HepG2 (cell line): ENCODE results near the gene PDZD7. TPM values are rescaled to one million over a fixed set of nuclear protein-coding genes. Genes with fewer than 3 reads are reported as not detected.

ENCODE experiments used
- FOXJ3 ChIP-seq: sonication (generic); formaldehyde crosslinking; IDR thresholded peaks from 2 replicates; pipeline ENCODE4 v1.4.0; 2020; ENCODE audit warnings: missing genetic modification reagents, mild to moderate bottlenecking, borderline replicate concordance
- ISX ChIP-seq: sonication (generic); formaldehyde crosslinking; conservative IDR thresholded peaks from 2 replicates; pipeline ENCODE4 v1.5.0; 2020; ENCODE audit warnings: missing genetic modification reagents
- KDM3A ChIP-seq: IDR thresholded peaks from 2 replicates; pipeline ENCODE4 v1.6.1; 2018; ENCODE audit warnings: low read depth, missing compliant biosample characterization
- KLF6 ChIP-seq: IDR thresholded peaks from 2 replicates; pipeline ENCODE4 v1.8.0; 2016; ENCODE audit warnings: missing biosample characterization, missing genetic modification reagents
- MED13 ChIP-seq: sonication (generic); formaldehyde crosslinking; IDR thresholded peaks from 2 replicates; pipeline ENCODE4 v1.5.0; 2020; ENCODE audit warnings: missing genetic modification reagents
- MED8 ChIP-seq: sonication (generic); formaldehyde crosslinking; IDR thresholded peaks from 2 replicates; pipeline ENCODE4 v1.8.1; 2023; ENCODE audit warnings: mild to moderate bottlenecking, missing genetic modification reagents; ENCODE audit not compliant: insufficient replicate concordance
- PHF5A ChIP-seq: IDR thresholded peaks from one replicate; pipeline ENCODE4 v1.6.1; 2018; ENCODE audit warnings: low read depth, missing genetic modification reagents; ENCODE audit not compliant: unreplicated experiment
- SMARCC2 ChIP-seq: fragments of 450-650 bp; IDR thresholded peaks from 2 replicates; pipeline ENCODE4 v1.6.1; 2017; ENCODE audit warnings: antibody characterized with exemption, mild to moderate bottlenecking
- SP140L ChIP-seq: sonication (generic); formaldehyde crosslinking; IDR thresholded peaks from 2 replicates; pipeline ENCODE4 v1.4.0; 2020; ENCODE audit warnings: missing genetic modification reagents, borderline replicate concordance
- ZNF10 ChIP-seq: sonication (generic); formaldehyde crosslinking; IDR thresholded peaks from 2 replicates; pipeline ENCODE4 v1.4.0; 2020; ENCODE audit warnings: mild to moderate bottlenecking, low read depth, missing genetic modification reagents, borderline replicate concordance
- ZNF138 ChIP-seq: sonication (generic); formaldehyde crosslinking; IDR thresholded peaks from 2 replicates; pipeline ENCODE4 v1.5.0; 2020; ENCODE audit warnings: mild to moderate bottlenecking, low read depth, missing genetic modification reagents
- ZNF234 ChIP-seq: sonication (generic); formaldehyde crosslinking; conservative IDR thresholded peaks from 2 replicates; pipeline ENCODE4 v1.5.1; 2020; ENCODE audit warnings: mild to moderate bottlenecking, missing genetic modification reagents
- ZNF3 ChIP-seq: IDR thresholded peaks from 2 replicates; pipeline ENCODE4 v1.7.0; 2017; ENCODE audit warnings: inconsistent platforms
- ZNF746 ChIP-seq: sonication (generic); formaldehyde crosslinking; IDR thresholded peaks from 2 replicates; pipeline ENCODE4 v1.8.0; 2022; ENCODE audit warnings: mild to moderate bottlenecking, missing genetic modification reagents
- ZNF766 ChIP-seq: sonication (generic); formaldehyde crosslinking; IDR thresholded peaks from 2 replicates; pipeline ENCODE4 v1.5.0; 2020; ENCODE audit warnings: missing genetic modification reagents, borderline replicate concordance
- ZNF776 ChIP-seq: sonication (generic); formaldehyde crosslinking; IDR thresholded peaks from 2 replicates; pipeline ENCODE4 v1.4.0; 2020; ENCODE audit warnings: mild to moderate bottlenecking, missing genetic modification reagents
- polyA plus RNA-seq, 8 experiments: library from polyadenylated mRNA; depleted of rRNA in 3 of 8; stranded (reverse) in 7 of 8; unstranded in 1 of 8; fragments of >200 nt; fragmentation: Illumina TruSeq in 4 of 8; extraction: Trizol in 4 of 8; gene quantifications; 2 replicates each; pipeline versions ENCODE4 v1.2.1 to v1.2.3, GENCODE V29; 2011 to 2016; ENCODE audit warnings: low read depth in 4 of 8, missing spikeins in 1 of 8, mixed read lengths in 1 of 8; ENCODE audit not compliant: insufficient read depth in 1 of 8
- total RNA-seq, 5 experiments: library from RNA; depleted of rRNA; stranded (reverse); fragments of >200 nt; fragmentation: Illumina TruSeq; extraction: Trizol; gene quantifications; 2 replicates each; pipeline ENCODE4 v1.2.3, GENCODE V29; 2016; ENCODE audit warnings: low read depth in 1 of 5
- TF ChIP-seq, protein P1 (sequence below): sonication (generic); formaldehyde crosslinking; conservative IDR thresholded peaks from 2 replicates; pipeline ENCODE4 v1.8.0; 2022; ENCODE audit warnings: low read depth, missing genetic modification reagents
- TF ChIP-seq, protein P2 (sequence below): sonication (generic); formaldehyde crosslinking; IDR thresholded peaks from 2 replicates; pipeline ENCODE4 v1.4.0; 2020; ENCODE audit warnings: missing genetic modification reagents, borderline replicate concordance
- TF ChIP-seq, protein P3 (sequence below): sonication (generic); formaldehyde crosslinking; IDR thresholded peaks from 2 replicates; pipeline ENCODE4 v1.4.0; 2020; ENCODE audit warnings: missing genetic modification reagents; ENCODE audit errors: not compliant biosample characterization
- TF ChIP-seq, protein P4 (sequence below): sonication (generic); formaldehyde crosslinking; IDR thresholded peaks from 2 replicates; pipeline ENCODE4 v1.4.0; 2020; ENCODE audit warnings: mild to moderate bottlenecking, missing genetic modification reagents
- TF ChIP-seq, protein P5 (sequence below): sonication (generic); formaldehyde crosslinking; IDR thresholded peaks from 2 replicates; pipeline ENCODE4 v1.8.1; 2023; ENCODE audit warnings: mild to moderate bottlenecking, moderate library complexity, missing genetic modification reagents

Gene PDZD7
- total and polyA plus RNA-seq, 2 of the 13 experiments (the other 11 are each of a cell fraction or from before 2014, with no cell fraction given) = 0.58 to 0.73 TPM

DNA sequence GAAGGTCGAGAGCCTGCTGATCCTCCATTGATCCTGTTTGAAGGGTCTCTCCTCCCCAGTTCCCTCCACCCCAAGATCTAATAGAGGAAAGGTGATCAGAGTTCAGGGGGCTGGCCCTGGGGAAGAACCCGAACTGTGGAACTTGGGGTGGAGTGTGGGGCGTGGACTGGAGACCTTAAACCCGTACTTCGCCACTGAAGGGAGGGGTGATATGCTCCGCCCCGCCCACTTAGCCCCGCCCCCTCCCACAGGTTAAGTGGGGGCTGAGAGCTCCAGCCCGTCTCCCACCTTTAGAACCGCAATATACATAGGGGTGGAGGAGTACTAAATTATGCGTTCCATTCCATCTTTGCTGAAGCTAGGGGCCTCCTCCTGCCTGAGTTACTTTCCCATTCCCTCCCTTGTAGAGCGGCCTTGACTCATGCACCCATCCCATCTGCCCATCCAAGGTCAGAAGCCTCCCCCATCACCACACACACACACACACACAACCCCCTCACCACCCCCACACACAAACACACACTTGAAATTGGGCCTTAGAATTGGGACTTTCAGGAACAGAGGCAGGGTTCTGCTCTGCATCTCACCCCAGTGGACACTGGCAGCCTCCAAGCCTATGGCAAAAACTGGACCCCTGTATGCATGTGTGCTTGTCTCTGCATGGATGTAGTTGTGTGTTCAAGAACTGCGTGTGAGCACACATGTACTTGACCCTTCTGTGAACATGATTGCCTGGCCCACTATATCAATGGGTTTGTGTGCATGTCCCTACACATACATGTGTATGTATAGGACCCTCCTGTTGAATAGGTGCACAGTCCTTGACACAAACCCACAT, 60.6 kb downstream of the PDZD7 start (continued):
- no peak for TF ChIP-seq ZNF3 (CRISPR knock-in tag)
- TF ChIP-seq ZNF746 (CRISPR knock-in tag) = peak; percentile 61
- no peak for TF ChIP-seq PHF5A (CRISPR knock-in tag)
- no peak for TF ChIP-seq ZNF10 (CRISPR knock-in tag)
- TF ChIP-seq, protein P1, sequence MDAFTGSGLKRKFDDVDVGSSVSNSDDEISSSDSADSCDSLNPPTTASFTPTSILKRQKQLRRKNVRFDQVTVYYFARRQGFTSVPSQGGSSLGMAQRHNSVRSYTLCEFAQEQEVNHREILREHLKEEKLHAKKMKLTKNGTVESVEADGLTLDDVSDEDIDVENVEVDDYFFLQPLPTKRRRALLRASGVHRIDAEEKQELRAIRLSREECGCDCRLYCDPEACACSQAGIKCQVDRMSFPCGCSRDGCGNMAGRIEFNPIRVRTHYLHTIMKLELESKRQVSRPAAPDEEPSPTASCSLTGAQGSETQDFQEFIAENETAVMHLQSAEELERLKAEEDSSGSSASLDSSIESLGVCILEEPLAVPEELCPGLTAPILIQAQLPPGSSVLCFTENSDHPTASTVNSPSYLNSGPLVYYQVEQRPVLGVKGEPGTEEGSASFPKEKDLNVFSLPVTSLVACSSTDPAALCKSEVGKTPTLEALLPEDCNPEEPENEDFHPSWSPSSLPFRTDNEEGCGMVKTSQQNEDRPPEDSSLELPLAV = no peak
- no peak; the same call in 1 of the 2 replicates for TF ChIP-seq MED13 (CRISPR knock-in tag)
- TF ChIP-seq, protein P2, sequence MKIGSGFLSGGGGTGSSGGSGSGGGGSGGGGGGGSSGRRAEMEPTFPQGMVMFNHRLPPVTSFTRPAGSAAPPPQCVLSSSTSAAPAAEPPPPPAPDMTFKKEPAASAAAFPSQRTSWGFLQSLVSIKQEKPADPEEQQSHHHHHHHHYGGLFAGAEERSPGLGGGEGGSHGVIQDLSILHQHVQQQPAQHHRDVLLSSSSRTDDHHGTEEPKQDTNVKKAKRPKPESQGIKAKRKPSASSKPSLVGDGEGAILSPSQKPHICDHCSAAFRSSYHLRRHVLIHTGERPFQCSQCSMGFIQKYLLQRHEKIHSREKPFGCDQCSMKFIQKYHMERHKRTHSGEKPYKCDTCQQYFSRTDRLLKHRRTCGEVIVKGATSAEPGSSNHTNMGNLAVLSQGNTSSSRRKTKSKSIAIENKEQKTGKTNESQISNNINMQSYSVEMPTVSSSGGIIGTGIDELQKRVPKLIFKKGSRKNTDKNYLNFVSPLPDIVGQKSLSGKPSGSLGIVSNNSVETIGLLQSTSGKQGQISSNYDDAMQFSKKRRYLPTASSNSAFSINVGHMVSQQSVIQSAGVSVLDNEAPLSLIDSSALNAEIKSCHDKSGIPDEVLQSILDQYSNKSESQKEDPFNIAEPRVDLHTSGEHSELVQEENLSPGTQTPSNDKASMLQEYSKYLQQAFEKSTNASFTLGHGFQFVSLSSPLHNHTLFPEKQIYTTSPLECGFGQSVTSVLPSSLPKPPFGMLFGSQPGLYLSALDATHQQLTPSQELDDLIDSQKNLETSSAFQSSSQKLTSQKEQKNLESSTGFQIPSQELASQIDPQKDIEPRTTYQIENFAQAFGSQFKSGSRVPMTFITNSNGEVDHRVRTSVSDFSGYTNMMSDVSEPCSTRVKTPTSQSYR = peak; percentile 79
- no peak for TF ChIP-seq SMARCC2
- TF ChIP-seq, protein P3, sequence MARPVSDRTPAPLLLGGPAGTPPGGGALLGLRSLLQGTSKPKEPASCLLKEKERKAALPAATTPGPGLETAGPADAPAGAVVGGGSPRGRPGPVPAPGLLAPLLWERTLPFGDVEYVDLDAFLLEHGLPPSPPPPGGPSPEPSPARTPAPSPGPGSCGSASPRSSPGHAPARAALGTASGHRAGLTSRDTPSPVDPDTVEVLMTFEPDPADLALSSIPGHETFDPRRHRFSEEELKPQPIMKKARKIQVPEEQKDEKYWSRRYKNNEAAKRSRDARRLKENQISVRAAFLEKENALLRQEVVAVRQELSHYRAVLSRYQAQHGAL (CRISPR knock-in tag) = no peak
- TF ChIP-seq, protein P4, sequence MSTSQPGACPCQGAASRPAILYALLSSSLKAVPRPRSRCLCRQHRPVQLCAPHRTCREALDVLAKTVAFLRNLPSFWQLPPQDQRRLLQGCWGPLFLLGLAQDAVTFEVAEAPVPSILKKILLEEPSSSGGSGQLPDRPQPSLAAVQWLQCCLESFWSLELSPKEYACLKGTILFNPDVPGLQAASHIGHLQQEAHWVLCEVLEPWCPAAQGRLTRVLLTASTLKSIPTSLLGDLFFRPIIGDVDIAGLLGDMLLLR (CRISPR knock-in tag) = no peak
- TF ChIP-seq ISX (CRISPR knock-in tag) = no peak; the same call in 1 of the 2 replicates
- no peak for TF ChIP-seq ZNF776
- TF ChIP-seq, protein P5, sequence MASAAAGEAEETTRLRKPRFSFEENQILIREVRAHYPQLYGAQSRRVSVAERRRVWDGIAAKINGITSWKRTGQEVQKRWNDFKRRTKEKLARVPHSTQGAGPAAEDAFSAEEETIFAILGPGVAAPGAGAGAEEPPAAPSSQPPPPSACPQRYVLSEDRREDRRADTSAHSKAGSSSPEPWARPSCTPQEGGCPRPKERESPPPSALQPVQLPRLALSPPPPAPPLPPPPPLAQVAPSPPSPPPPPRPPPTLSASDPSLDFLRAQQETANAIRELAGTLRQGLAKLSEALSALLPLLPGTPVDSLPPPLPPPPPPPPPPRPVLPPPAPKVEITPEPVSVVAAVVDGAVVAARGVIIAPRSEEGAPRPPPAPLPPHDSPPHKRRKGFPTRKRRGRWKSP (CRISPR knock-in tag) = no peak; the same call in 1 of the 2 replicates
- TF ChIP-seq KDM3A (CRISPR knock-in tag) = 0 out of 2 replicates have a peak, but pooled peaks have one; percentile 8
- TF ChIP-seq KLF6 (CRISPR knock-in tag) = no peak
- no peak for TF ChIP-seq SP140L (CRISPR knock-in tag)
- TF ChIP-seq ZNF766 (CRISPR knock-in tag) = no peak
- peak; percentile 74 for TF ChIP-seq MED8 (CRISPR knock-in tag)
- TF ChIP-seq FOXJ3 = no peak
- no peak for TF ChIP-seq ZNF138 (CRISPR knock-in tag)
- TF ChIP-seq ZNF234 (CRISPR knock-in tag) = no peak
